ENCODE data around the gene TAB2.

TAB2 gene

GRCh38 chr6:149324428-149324827 lies 6.9 kb downstream of the TAB2 start:
- no peak for TF ChIP-seq CTCF (IDR thresholded peaks at IDR 0.05; ENCODE audit: control insufficient read depth, insufficient read depth, low read depth, low read length, missing control alignments)
- DNase-seq (ENCODE audit: low read depth), result no peak
- H3K4me3 ChIP-seq (ENCODE audit: control insufficient read depth, low read depth, low read length), result no peak overlapping the region

- no peak for TF ChIP-seq CTCF (IDR thresholded peaks at IDR 0.05; ENCODE audit: control insufficient read depth, insufficient read depth, low read depth, low read length, missing control alignments)
- H3K4me3 ChIP-seq (ENCODE audit: control insufficient read depth, low read depth, low read length), result no peak overlapping the region
- no peak for DNase-seq (ENCODE audit: low read depth)
These were observed 8.2 kb downstream of the TAB2 start for GRCh38 chr6:149325648-149326236.

- no peak for DNase-seq (ENCODE audit: low read depth)
- no peak for TF ChIP-seq CTCF (IDR thresholded peaks at IDR 0.05; ENCODE audit: control insufficient read depth, insufficient read depth, low read depth, low read length, missing control alignments)
- no peak overlapping the region for H3K4me3 ChIP-seq (ENCODE audit: control insufficient read depth, low read depth, low read length)
These were observed 10.1 kb downstream of the TAB2 start for GRCh38 chr6:149327638-149328037.

DNA sequence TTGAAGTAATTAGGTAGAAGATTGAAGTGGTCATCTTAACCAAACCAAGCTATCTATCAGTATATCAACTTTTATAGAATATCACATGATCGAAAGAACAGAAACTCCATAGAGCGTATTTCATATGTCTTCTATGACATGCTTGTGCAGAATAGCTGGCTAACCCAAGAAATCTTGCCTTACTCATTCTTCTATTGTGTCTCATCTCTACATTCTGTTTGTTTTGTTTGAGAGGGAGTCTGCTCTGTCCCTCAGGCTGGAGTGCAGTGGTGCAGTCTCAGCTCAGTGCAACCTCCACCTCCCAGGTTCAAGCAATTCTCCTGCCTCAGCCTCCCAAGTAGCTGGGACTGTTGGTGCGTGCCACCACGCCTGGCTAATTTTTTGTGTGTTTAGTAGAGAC lies 10.6 kb downstream of the TAB2 start:
- H3K4me3 ChIP-seq (ENCODE audit: control insufficient read depth, low read depth, low read length), result no peak overlapping the region
- no peak for TF ChIP-seq CTCF (IDR thresholded peaks at IDR 0.05; ENCODE audit: control insufficient read depth, insufficient read depth, low read depth, low read length, missing control alignments)
- no peak for DNase-seq (ENCODE audit: low read depth)

- TF ChIP-seq CTCF (IDR thresholded peaks at IDR 0.05; ENCODE audit: control insufficient read depth, insufficient read depth, low read depth, low read length, missing control alignments), result no peak
- H3K4me3 ChIP-seq (ENCODE audit: control insufficient read depth, low read depth, low read length), result no peak overlapping the region
- no peak for DNase-seq (ENCODE audit: low read depth)
These were observed 12.0 kb downstream of the TAB2 start for GRCh38 chr6:149329529-149329928.

DNA sequence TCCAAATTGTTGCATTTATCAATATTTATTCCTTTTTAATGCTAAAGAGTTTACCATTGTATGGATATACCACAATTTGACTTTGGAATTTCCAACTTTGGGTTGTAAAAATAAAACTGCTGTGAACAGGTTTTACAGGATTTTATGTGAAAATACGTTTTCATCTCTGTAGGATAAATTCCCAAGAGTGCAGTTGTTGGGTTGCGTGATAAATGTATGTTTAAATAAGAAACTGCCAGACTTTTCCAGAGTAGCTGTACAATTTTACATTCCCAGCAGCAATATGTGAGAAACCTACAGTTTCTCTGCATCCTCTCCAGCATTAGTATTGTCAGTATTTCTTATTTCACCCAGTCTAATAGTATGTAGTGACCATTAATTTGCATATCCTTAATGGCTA lies 12.6 kb downstream of the TAB2 start:
- DNase-seq (ENCODE audit: low read depth), result no peak
- TF ChIP-seq CTCF (IDR thresholded peaks at IDR 0.05; ENCODE audit: control insufficient read depth, insufficient read depth, low read depth, low read length, missing control alignments), result no peak

More for the DNA sequence above, 12.6 kb downstream of the TAB2 start:
- no peak overlapping the region for H3K4me3 ChIP-seq (ENCODE audit: control insufficient read depth, low read depth, low read length)
